OCI-LY7 (cell line): Measurements from ENCODE around the gene CALD1. TPM values are rescaled to one million over a fixed set of nuclear protein-coding genes. Genes with fewer than 3 reads are reported as not detected.

ENCODE experiments used
- BruUV-seq: library from RNA; stranded (reverse); fragments of 400-500 nt; replicated peaks from 2 replicates; lab custom pipeline; 2021; lab: Mats Ljungman, UMichigan
- CTCF ChIA-PET: fragments of 300-600 bp; sonication (Branson Sonifier 250); formaldehyde crosslinking; loops from one replicate; lab custom pipeline; 2022; ENCODE audit warnings: antibody characterized with exemption; ENCODE audit not compliant: unreplicated experiment; lab: Charles Lee
- POLR2A ChIA-PET: fragments of 300-600 bp; sonication (Branson Sonifier 250); formaldehyde crosslinking; loops from one replicate; lab custom pipeline; 2022; ENCODE audit warnings: antibody characterized with exemption; lab: Charles Lee
- DNase-seq: peaks from one replicate; pipeline ENCODE4 v3.0.0-alpha.2; 2015; ENCODE audit warnings: low spot score
- H2AFZ ChIP-seq: fragments of 200-600 bp; sonication (generic), shearing (Covaris generic); 2 replicates; pipeline ENCODE4 v1.6.1; 2014; ENCODE audit warnings: mild to moderate bottlenecking, antibody characterized with exemption, low read length, moderate library complexity
- H3K27ac ChIP-seq: fragments of 200-600 bp; sonication (generic); 2 replicates; pipeline ENCODE4 v1.5.1; 2014; ENCODE audit warnings: mixed run types, low read depth, mild to moderate bottlenecking, moderate library complexity, low read length, inconsistent platforms; ENCODE audit not compliant: poor library complexity, severe bottlenecking
- H3K36me3 ChIP-seq: fragments of 200-600 bp; sonication (generic); 2 replicates; pipeline ENCODE4 v1.6.1; 2014; ENCODE audit warnings: mild to moderate bottlenecking, antibody characterized with exemption, low read length, moderate library complexity, mixed read lengths; ENCODE audit not compliant: insufficient read depth
- H3K4me1 ChIP-seq: fragments of 200-600 bp; sonication (generic); 2 replicates; pipeline ENCODE4 v1.5.1; 2014; ENCODE audit warnings: mild to moderate bottlenecking, low read length; ENCODE audit not compliant: insufficient read depth, poor library complexity, severe bottlenecking
- H3K4me2 ChIP-seq: fragments of 200-600 bp; sonication (generic); 2 replicates; pipeline ENCODE4 v1.6.1; 2014; ENCODE audit warnings: mild to moderate bottlenecking, low read length
- H3K4me3 ChIP-seq: fragments of 200-600 bp; sonication (generic); 2 replicates; pipeline ENCODE4 v1.5.1; 2014; ENCODE audit warnings: mild to moderate bottlenecking, low read depth, low read length; ENCODE audit not compliant: poor library complexity, severe bottlenecking
- H3K79me2 ChIP-seq: fragments of 200-600 bp; sonication (generic); 2 replicates; pipeline ENCODE4 v1.6.1; 2016; ENCODE audit warnings: low read depth, mild to moderate bottlenecking, low read length, moderate library complexity, mixed read lengths; ENCODE audit not compliant: insufficient read depth
- H3K9me2 ChIP-seq: fragments of 200-600 bp; sonication (generic); 2 replicates; pipeline ENCODE4 v1.6.1; 2016; ENCODE audit warnings: mild to moderate bottlenecking, low read length, mixed read lengths; ENCODE audit not compliant: insufficient read depth
- H3K9me3 ChIP-seq: fragments of 200-600 bp; sonication (generic); 2 replicates; pipeline ENCODE4 v1.6.1; 2014; ENCODE audit warnings: mild to moderate bottlenecking, mixed run types, low read length, mixed read lengths
- H4K20me1 ChIP-seq: fragments of 200-600 bp; sonication (generic); 2 replicates; pipeline ENCODE4 v1.6.1; 2014; ENCODE audit warnings: mild to moderate bottlenecking, antibody characterized with exemption, low read length, moderate library complexity, mixed read lengths; ENCODE audit not compliant: insufficient read depth
- EZH2phosphoT487 ChIP-seq: fragments of 200-600 bp; sonication (generic); IDR thresholded peaks from 2 replicates; pipeline ENCODE4 v1.6.1; 2018; ENCODE audit warnings: low read depth, borderline replicate concordance, mild to moderate bottlenecking, mixed run types, antibody characterized with exemption, low read length, moderate library complexity, mixed read lengths
- intact Hi-C: fragments of 100-400 bp; cut with micrococcal nuclease; formaldehyde crosslinking; loops from one replicate; pipeline ENCODE4 v1.10.0; 2022; ENCODE audit not compliant: unreplicated experiment
- total RNA-seq, 2 experiments: library from RNA; depleted of rRNA in 1 of 2; stranded (reverse); fragments of >200 nt in 1 of 2; shearing (Covaris generic) in 1 of 2; gene quantifications; 2 replicates each; pipeline ENCODE4 v1.2.3, GENCODE V29; 2014 to 2022
- TF ChIP-seq, protein P1 (sequence below): fragments of 200-600 bp; sonication (generic); conservative IDR thresholded peaks from 2 replicates; pipeline ENCODE4 v1.5.1; 2014; ENCODE audit warnings: mild to moderate bottlenecking, antibody characterized with exemption, low read length, moderate library complexity, mixed read lengths

CALD1 gene
- total RNA-seq, 2 experiments from 2014 or later: 0.25 to 0.49 TPM

GRCh38 chr7:134836447-134836846, 57.0 kb downstream of the CALD1 start:
- H3K9me2 ChIP-seq: no peaks in the 10 kb centered on the region
- CTCF ChIA-PET: no interaction called here
- no peaks in the 10 kb centered on the region for H3K9me3 ChIP-seq
- no peaks in the 10 kb centered on the region for H3K36me3 ChIP-seq
- no peaks in the 10 kb centered on the region for H3K79me2 ChIP-seq
- H3K4me1 ChIP-seq: no peaks in the 10 kb centered on the region
- POLR2A ChIA-PET: interaction anchor here (0.7 to 1.2 kb wide), 3 partner anchors 12 to 68 kb away, joined by 3 read pairs; no protein-coding TSS in a partner anchor
- H4K20me1 ChIP-seq: no peaks in the 10 kb centered on the region
- BruUV-seq: no TSS peak
- no peak for TF ChIP-seq EZH2phosphoT487
- TF ChIP-seq, protein P1, sequence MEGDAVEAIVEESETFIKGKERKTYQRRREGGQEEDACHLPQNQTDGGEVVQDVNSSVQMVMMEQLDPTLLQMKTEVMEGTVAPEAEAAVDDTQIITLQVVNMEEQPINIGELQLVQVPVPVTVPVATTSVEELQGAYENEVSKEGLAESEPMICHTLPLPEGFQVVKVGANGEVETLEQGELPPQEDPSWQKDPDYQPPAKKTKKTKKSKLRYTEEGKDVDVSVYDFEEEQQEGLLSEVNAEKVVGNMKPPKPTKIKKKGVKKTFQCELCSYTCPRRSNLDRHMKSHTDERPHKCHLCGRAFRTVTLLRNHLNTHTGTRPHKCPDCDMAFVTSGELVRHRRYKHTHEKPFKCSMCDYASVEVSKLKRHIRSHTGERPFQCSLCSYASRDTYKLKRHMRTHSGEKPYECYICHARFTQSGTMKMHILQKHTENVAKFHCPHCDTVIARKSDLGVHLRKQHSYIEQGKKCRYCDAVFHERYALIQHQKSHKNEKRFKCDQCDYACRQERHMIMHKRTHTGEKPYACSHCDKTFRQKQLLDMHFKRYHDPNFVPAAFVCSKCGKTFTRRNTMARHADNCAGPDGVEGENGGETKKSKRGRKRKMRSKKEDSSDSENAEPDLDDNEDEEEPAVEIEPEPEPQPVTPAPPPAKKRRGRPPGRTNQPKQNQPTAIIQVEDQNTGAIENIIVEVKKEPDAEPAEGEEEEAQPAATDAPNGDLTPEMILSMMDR: no peak
- H3K4me3 ChIP-seq: no peak overlapping the region
- no peak overlapping the region for H3K27ac ChIP-seq
- H3K4me2 ChIP-seq: no peak overlapping the region
- no peak for DNase-seq
- H2AFZ ChIP-seq: no peak overlapping the region
- intact Hi-C loops: no loop called here

DNA sequence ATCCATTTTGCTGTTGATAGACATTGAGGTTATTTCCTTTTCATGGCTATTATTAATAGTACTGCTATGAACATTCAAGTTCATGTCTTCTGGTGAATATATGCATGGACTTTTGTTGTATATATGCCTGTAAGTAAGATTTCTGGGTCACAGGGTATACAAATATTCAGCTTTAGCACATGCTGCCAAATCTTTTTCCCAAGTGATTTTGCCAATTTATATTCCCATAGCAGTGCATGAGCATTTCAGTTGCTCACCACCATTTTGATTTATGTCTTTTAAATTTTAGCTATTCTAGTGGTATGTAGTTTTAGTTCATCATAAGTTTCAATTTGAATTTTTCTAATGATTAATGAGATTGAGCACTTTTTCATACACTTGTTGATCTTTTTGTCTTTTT, 59.9 kb downstream of the CALD1 start:
- TF ChIP-seq EZH2phosphoT487: no peak
- TF ChIP-seq, protein P1: no peak
- Histone ChIP-seq H3K4me1 (no peaks in the 10 kb centered on the region), H2AFZ (no peak overlapping the region), H3K4me3 (no peak overlapping the region), H3K9me2 (no peaks in the 10 kb centered on the region), H3K4me2 (no peak overlapping the region), H4K20me1 (no peaks in the 10 kb centered on the region), H3K36me3 (no peaks in the 10 kb centered on the region), H3K79me2 (no peaks in the 10 kb centered on the region), H3K27ac (no peak overlapping the region), H3K9me3 (no peaks in the 10 kb centered on the region)
- DNase-seq: no peak
- ChIA-PET CTCF (no interaction called here), POLR2A (interaction anchor here (0.7 kb wide), 2 partner anchors 27 to 237 kb away, joined by 3 read pairs; no protein-coding TSS in a partner anchor)
- intact Hi-C loops: no loop called here
- BruUV-seq: no TSS peak

DNA sequence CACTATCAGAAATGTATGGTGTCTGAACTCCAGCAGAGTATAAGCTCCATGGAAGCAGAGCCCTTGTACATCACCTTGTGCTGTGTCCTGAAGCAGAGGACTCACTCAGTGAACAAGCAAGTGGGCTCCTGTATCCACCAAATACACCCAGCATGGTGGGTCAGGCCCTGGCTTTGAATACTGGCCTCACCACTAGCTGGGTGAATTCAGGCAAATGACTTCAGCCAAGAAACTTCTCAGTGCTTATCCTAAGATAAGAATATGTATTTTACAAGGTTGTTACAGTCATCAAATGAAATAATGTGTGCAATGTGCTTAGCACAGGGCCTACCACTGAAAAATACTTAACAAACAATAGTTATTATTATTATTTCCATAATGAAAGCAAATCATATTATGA, 62.6 kb downstream of the CALD1 start:
- Histone ChIP-seq H3K27ac (no peak overlapping the region), H2AFZ (no peak overlapping the region), H3K9me3 (no peaks in the 10 kb centered on the region), H3K79me2 (no peaks in the 10 kb centered on the region), H3K36me3 (no peaks in the 10 kb centered on the region), H3K4me2 (no peak overlapping the region), H3K9me2 (no peaks in the 10 kb centered on the region), H4K20me1 (no peaks in the 10 kb centered on the region), H3K4me3 (no peak overlapping the region), H3K4me1 (no peaks in the 10 kb centered on the region)
- TF ChIP-seq, protein P1: no peak
- no peak for TF ChIP-seq EZH2phosphoT487
- CTCF ChIA-PET: no interaction called here
- intact Hi-C loops: no loop called here
- POLR2A ChIA-PET: interaction anchor here (0.5 to 0.7 kb wide), 3 partner anchors 12 to 97 kb away, joined by 3 to 4 read pairs (median 4); no protein-coding TSS in a partner anchor
- BruUV-seq: no TSS peak
- no peak for DNase-seq
